Lung (tissue), 12 donors: ENCODE measurements around the gene DPH7. TPM values are rescaled to one million over a fixed set of nuclear protein-coding genes. Genes with fewer than 3 reads are reported as not detected.
"Not testable (repeated sequence)": the region's sequence is repeated elsewhere in the genome, so short reads cannot be mapped to it uniquely, and the experiment has no call there.

ENCODE experiments used
- ATAC-seq: fragments of 200-7000 bp; cut with Tn5 transposase; one replicate; pipeline ENCODE4 v1.9.1; 2020; ENCODE audit warnings: moderate number of reproducible peaks; ENCODE audit not compliant: insufficient read depth, low FRiP score
- DNase-seq, 3 donors: peaks; one replicate each; pipeline ENCODE4 v3.0.0-alpha.2; 2013 to 2017
- H3K27ac ChIP-seq, 2 donors: one replicate each; pipeline ENCODE4 v1.5.1; 2013; ENCODE audit warnings: mild to moderate bottlenecking in 2 of 2, moderate library complexity in 2 of 2, control low read depth in 1 of 2, inconsistent platforms in 1 of 2, low read depth in 1 of 2, low read length in 1 of 2
- H3K27me3 ChIP-seq, 3 donors: one replicate each; pipeline ENCODE4 v1.5.1; 2013; ENCODE audit warnings: low read length in 2 of 3; ENCODE audit not compliant: control insufficient read depth in 3 of 3, insufficient read depth in 3 of 3
- H3K36me3 ChIP-seq, 4 donors: one replicate each; pipeline ENCODE4 v1.5.1; 2013; ENCODE audit warnings: low read length in 4 of 4, mild to moderate bottlenecking in 1 of 4, moderate library complexity in 1 of 4; ENCODE audit not compliant: control insufficient read depth in 4 of 4, insufficient read depth in 4 of 4
- H3K4me1 ChIP-seq, 5 donors: one replicate each; pipeline ENCODE4 v1.5.1; 2013; ENCODE audit warnings: low read length in 5 of 5, mild to moderate bottlenecking in 2 of 5, moderate library complexity in 1 of 5; ENCODE audit not compliant: control insufficient read depth in 5 of 5, insufficient read depth in 5 of 5
- H3K4me3 ChIP-seq: one replicate; pipeline ENCODE4 v1.5.1; 2013; ENCODE audit warnings: mild to moderate bottlenecking, control low read depth, moderate library complexity
- H3K9ac ChIP-seq, 2 donors: one replicate each; pipeline ENCODE4 v1.5.1; 2013; ENCODE audit warnings: low read length in 2 of 2, control low read depth in 1 of 2; ENCODE audit not compliant: insufficient read depth in 1 of 2
- H3K9me3 ChIP-seq, 4 donors: one replicate each; pipeline ENCODE4 v1.5.1; 2013; ENCODE audit warnings: low read length in 3 of 4, mild to moderate bottlenecking in 1 of 4, moderate library complexity in 1 of 4; ENCODE audit not compliant: control insufficient read depth in 4 of 4, insufficient read depth in 3 of 4
- CTCF ChIP-seq: IDR thresholded peaks from 2 replicates; pipeline ENCODE4 v1.5.1; 2012; ENCODE audit warnings: mild to moderate bottlenecking; ENCODE audit errors: control extremely low read depth, extremely low read depth
- WGBS, 2 donors: extraction: QIAGEN DNeasy Blood & Tissue Kit; methylation state at CpG; one replicate each; pipeline ENCODE4 v1.1.7; 2013; 5-methylcytosine and 5-hydroxymethylcytosine counted together
- polyA plus RNA-seq, 2 donors: library from polyadenylated mRNA; stranded (reverse); fragments of 200-250 nt; gene quantifications; one replicate each; pipeline ENCODE4 v1.2.1, GENCODE V29; 2013
- total RNA-seq, 2 donors: library from RNA; depleted of rRNA in 1 of 2; stranded (reverse); fragments of >200 nt in 1 of 2; gene quantifications; one replicate each; pipeline ENCODE4 v1.2.1, GENCODE V29; 2014 to 2021
- donor health status: control.
- donor health status: control.
- donor health status: Bipolar disorder and iron deficiency.
- donor health status: healthy.
- donor health status: DM: yes; HTN: yes; CAD: no.

Gene DPH7
- total and polyA plus RNA-seq, 4 donors = 23.6 to 36.5 (median 30.3) TPM

GRCh38 chr9:137602661-137603060 lies 23.9 kb upstream of the DPH7 start:
- DNase-seq = no peak
- Histone ChIP-seq H3K4me3 (no peak overlapping the region), H3K9ac (no peak overlapping the region), H3K9me3 (no peaks in the 10 kb centered on the region), H3K4me1 (peaks cover 4 to 20% (median 11%) of the 10 kb centered on the region in 5 donors), H3K36me3 (no peaks in the 10 kb centered on the region), H3K27me3 (peaks cover 0 to 4% (median 0%) of the 10 kb centered on the region in 3 donors), H3K27ac (no peak overlapping the region)
- no peak for ATAC-seq
- TF ChIP-seq CTCF = no peak
- 4 to 12% methylated on average over 3 of the region's 3 CpGs for WGBS, 2 donors

- Histone ChIP-seq H3K27me3 (no peaks in the 10 kb centered on the region), H3K4me1 (no peaks in the 10 kb centered on the region), H3K36me3 (no peaks in the 10 kb centered on the region), H3K9ac (no peak overlapping the region), H3K9me3 (no peaks in the 10 kb centered on the region), H3K4me3 (no peak overlapping the region), H3K27ac (no peak overlapping the region)
- DNase-seq (no peak), ATAC-seq (no peak)
- no peak for TF ChIP-seq CTCF
- WGBS, 2 donors = 84 to 88% methylated on average over 8 of the region's 8 CpGs
Observed at GRCh38 chr9:137598943-137599342, 20.2 kb upstream of the DPH7 start.

- 89 to 97% methylated on average over 7 of the region's 7 CpGs for WGBS, 2 donors
- not testable (repeated sequence) for DNase-seq, H3K9ac ChIP-seq, H3K9me3 ChIP-seq, H3K4me3 ChIP-seq, H3K27ac ChIP-seq, H3K4me1 ChIP-seq, H3K36me3 ChIP-seq, H3K27me3 ChIP-seq, ATAC-seq
Observed at GRCh38 chr9:137596577-137596976, 17.9 kb upstream of the DPH7 start.

- ATAC-seq = no peak
- H3K27ac ChIP-seq = no peak overlapping the region
- H3K4me3 ChIP-seq = no peak overlapping the region
- TF ChIP-seq CTCF = no peak
- 64 to 78% methylated on average over 12 of the region's 12 CpGs for WGBS, 2 donors
- H3K27me3 ChIP-seq = no peaks in the 10 kb centered on the region
- peaks cover 0 to 19% (median 3%) of the 10 kb centered on the region in 5 donors for H3K4me1 ChIP-seq
- H3K36me3 ChIP-seq = peaks cover 0 to 4% (median 1%) of the 10 kb centered on the region in 4 donors
- no peaks in the 10 kb centered on the region for H3K9me3 ChIP-seq
- H3K9ac ChIP-seq = no peak overlapping the region
- peak; percentile 71 to 86 (median 75) for DNase-seq
Observed at GRCh38 chr9:137593176-137593575, 14.5 kb upstream of the DPH7 start.
